ENCODE results near the gene PKNOX2. TPM values are rescaled to one million over a fixed set of nuclear protein-coding genes. Genes with fewer than 3 reads are reported as not detected.

PKNOX2 gene
- polyA plus RNA-seq, 1 experiment, result 0.02 TPM

DNA sequence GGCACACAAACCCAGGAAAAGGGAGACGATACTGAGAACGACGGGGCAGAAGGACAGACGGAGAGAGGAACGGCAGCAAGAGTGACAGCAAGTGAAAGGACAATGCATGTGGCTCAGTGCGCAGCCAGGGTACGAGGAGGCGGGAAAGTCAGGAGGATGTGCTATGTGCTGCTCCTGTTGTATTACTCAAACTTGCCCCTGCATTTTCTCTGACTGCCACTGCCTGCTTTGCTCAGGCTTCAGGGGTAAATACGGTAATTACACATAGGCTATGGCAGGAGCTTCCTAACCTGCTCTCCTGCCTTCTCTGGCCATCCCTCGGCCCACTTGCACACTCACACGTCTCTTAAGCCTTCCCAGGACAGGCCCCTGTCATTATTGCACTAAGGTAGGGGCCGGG lies 236.7 kb downstream of the PKNOX2 start:
- no peak overlapping the region for H3K4me3 ChIP-seq (ENCODE audit: low read depth, low read length)
- no peaks in the 10 kb centered on the region for H3K36me3 ChIP-seq (ENCODE audit: control insufficient read depth, insufficient read depth, low read length)
- ChIA-PET POLR2A (no interaction called here), CTCF (interaction anchor here (0.7 to 1.3 kb wide), 3 partner anchors 52 to 259 kb away, joined by 3 to 7 read pairs (median 3); no protein-coding TSS in a partner anchor)
- DNase-seq (ENCODE audit: low read depth), result no peak
- TF ChIP-seq CTCF (IDR thresholded peaks at IDR 0.05; ENCODE audit: insufficient read depth, low read depth, low read length), result no peak
- peaks cover 17% of the 10 kb centered on the region for H3K27me3 ChIP-seq (ENCODE audit: control insufficient read depth, insufficient read depth, low read length)

DNA sequence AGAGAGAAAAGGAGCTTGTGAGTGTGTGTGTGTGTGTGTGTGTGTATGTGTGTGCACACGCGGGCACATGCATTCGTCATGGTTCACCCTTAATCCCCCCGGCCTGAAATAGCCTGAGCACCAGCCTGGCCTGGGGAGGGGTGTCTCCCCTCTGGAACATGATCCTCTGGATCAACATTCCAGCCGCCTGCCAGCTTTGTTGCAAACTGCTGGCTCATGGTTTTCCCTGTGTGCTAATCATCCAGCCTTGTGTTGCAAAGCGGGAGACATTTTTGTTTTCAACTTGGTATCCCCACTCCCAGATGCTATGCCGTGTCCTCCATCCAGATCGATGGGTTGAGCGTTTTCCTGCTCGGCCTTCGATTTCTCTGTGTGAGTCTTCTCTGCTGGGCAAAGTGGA lies 237.2 kb downstream of the PKNOX2 start:
- POLR2A ChIA-PET, result no interaction called here
- no peak for TF ChIP-seq CTCF (IDR thresholded peaks at IDR 0.05; ENCODE audit: insufficient read depth, low read depth, low read length)
- Histone ChIP-seq H3K27me3 (ENCODE audit: control insufficient read depth, insufficient read depth, low read length) (peaks cover 20% of the 10 kb centered on the region), H3K4me3 (ENCODE audit: low read depth, low read length) (no peak overlapping the region), H3K36me3 (ENCODE audit: control insufficient read depth, insufficient read depth, low read length) (no peaks in the 10 kb centered on the region)
- CTCF ChIA-PET, result interaction anchor here (0.7 to 1.3 kb wide), 5 partner anchors 53 to 311 kb away, joined by 3 to 7 read pairs (median 3); no protein-coding TSS in a partner anchor
- DNase-seq (ENCODE audit: low read depth), result no peak

DNA sequence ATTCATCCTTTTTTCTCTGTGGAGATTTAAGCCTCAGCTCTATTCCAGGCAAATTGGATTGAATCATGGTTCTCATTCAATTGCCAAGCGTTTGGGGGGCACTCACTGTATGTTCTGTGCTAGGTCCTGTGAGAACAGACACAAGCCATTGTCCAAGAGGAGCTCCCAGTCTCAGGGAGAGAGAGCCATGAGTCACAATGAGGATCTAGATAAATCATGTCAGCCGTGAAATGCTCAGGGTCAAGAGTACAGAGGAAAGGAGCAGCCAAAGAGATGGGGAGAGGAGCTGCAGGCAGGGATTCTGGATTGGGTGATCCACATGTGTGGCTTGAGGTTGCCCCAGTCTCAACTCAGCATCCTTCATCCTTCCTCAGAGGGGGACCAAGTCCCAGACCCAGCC lies 237.9 kb downstream of the PKNOX2 start:
- peak; percentile 12 for DNase-seq (ENCODE audit: low read depth)
- ChIA-PET CTCF (interaction anchor here (0.9 to 1.3 kb wide), 6 partner anchors 13 to 311 kb away, joined by 3 to 7 read pairs (median 3); no protein-coding TSS in a partner anchor), POLR2A (no interaction called here)
- no peak for TF ChIP-seq CTCF (IDR thresholded peaks at IDR 0.05; ENCODE audit: insufficient read depth, low read depth, low read length)
- H3K27me3 ChIP-seq (ENCODE audit: control insufficient read depth, insufficient read depth, low read length), result peaks cover 21% of the 10 kb centered on the region
- no peaks in the 10 kb centered on the region for H3K36me3 ChIP-seq (ENCODE audit: control insufficient read depth, insufficient read depth, low read length)
- no peak overlapping the region for H3K4me3 ChIP-seq (ENCODE audit: low read depth, low read length)

GRCh38 chr11:125404157-125404810 lies 239.7 kb downstream of the PKNOX2 start:
- H3K4me3 ChIP-seq (ENCODE audit: low read depth, low read length), result no peak overlapping the region
- no peak for TF ChIP-seq CTCF (IDR thresholded peaks at IDR 0.05; ENCODE audit: insufficient read depth, low read depth, low read length)
- no peaks in the 10 kb centered on the region for H3K36me3 ChIP-seq (ENCODE audit: control insufficient read depth, insufficient read depth, low read length)
- peaks cover 26% of the 10 kb centered on the region for H3K27me3 ChIP-seq (ENCODE audit: control insufficient read depth, insufficient read depth, low read length)
- ChIA-PET CTCF (interaction anchor here (0.6 to 3.7 kb wide), 36 partner anchors 8 to 447 kb away, joined by 3 to 36 read pairs (median 6); partner anchors contain the start of gene PKNOX2), POLR2A (no interaction called here)
- no peak for DNase-seq (ENCODE audit: low read depth)

GRCh38 chr11:125404811-125405790 lies 240.6 kb downstream of the PKNOX2 start:
- Histone ChIP-seq H3K36me3 (ENCODE audit: control insufficient read depth, insufficient read depth, low read length) (no peaks in the 10 kb centered on the region), H3K4me3 (ENCODE audit: low read depth, low read length) (no peak overlapping the region), H3K27me3 (ENCODE audit: control insufficient read depth, insufficient read depth, low read length) (peaks cover 29% of the 10 kb centered on the region)
- no peak for DNase-seq (ENCODE audit: low read depth)
- POLR2A ChIA-PET, result no interaction called here
- CTCF ChIA-PET, result interaction anchor here (0.6 to 3.7 kb wide), 46 partner anchors 9 to 486 kb away, joined by 3 to 36 read pairs (median 5); partner anchors contain the start of genes HEPN1 and PKNOX2
- peak; percentile 98 for TF ChIP-seq CTCF (IDR thresholded peaks at IDR 0.05; ENCODE audit: insufficient read depth, low read depth, low read length)

All from BJ (cell line).